SU-DHL-6 (cell line): ENCODE results near the gene MADD.

Source experiments
- H2AFZ ChIP-seq: fragments of 200-600 bp; sonication (generic); 2 replicates; pipeline ENCODE4 v1.6.1; 2014; ENCODE audit warnings: low read depth, mild to moderate bottlenecking, moderate library complexity, mixed read lengths, antibody characterized with exemption, low read length; ENCODE audit not compliant: severe bottlenecking
- H3F3A ChIP-seq: fragments of 200-600 bp; shearing (Covaris generic); 2 replicates; pipeline ENCODE4 v1.6.0; 2016; ENCODE audit warnings: antibody characterized with exemption, mild to moderate bottlenecking; ENCODE audit not compliant: insufficient read depth
- H3K27ac ChIP-seq: fragments of 200-600 bp; sonication (generic); 2 replicates; pipeline ENCODE4 v1.5.1; 2016; ENCODE audit warnings: low read depth, mild to moderate bottlenecking, low read length, moderate library complexity, mixed read lengths
- H3K27me3 ChIP-seq: fragments of 200-600 bp; sonication (generic), shearing (Covaris generic); 2 replicates; pipeline ENCODE4 v1.6.0; 2014; ENCODE audit warnings: mild to moderate bottlenecking, low read length
- H3K36me3 ChIP-seq: fragments of 200-600 bp; sonication (generic); 2 replicates; pipeline ENCODE4 v1.6.1; 2014; ENCODE audit warnings: mild to moderate bottlenecking, low read length, mixed read lengths
- H3K4me2 ChIP-seq: fragments of 300-600, 200-600 bp; shearing (Covaris generic), sonication (generic); 2 replicates; pipeline ENCODE4 v1.6.0; 2014; ENCODE audit warnings: low read length, low read depth, mild to moderate bottlenecking; ENCODE audit not compliant: poor library complexity, severe bottlenecking
- H3K4me3 ChIP-seq: fragments of 200-600 bp; sonication (generic); 2 replicates; pipeline ENCODE4 v1.5.1; 2014; ENCODE audit warnings: antibody characterized with exemption, low read length, mild to moderate bottlenecking, mixed read lengths; ENCODE audit not compliant: insufficient read depth, poor library complexity, severe bottlenecking
- H3K79me2 ChIP-seq: fragments of 200-600 bp; sonication (generic); 2 replicates; pipeline ENCODE4 v1.6.1; 2014; ENCODE audit warnings: mild to moderate bottlenecking, low read length, moderate library complexity; ENCODE audit not compliant: insufficient read depth
- H3K9ac ChIP-seq: fragments of 200-600 bp; sonication (generic); 2 replicates; pipeline ENCODE4 v1.7.0; 2014; ENCODE audit warnings: mild to moderate bottlenecking, low read length
- H3K9me2 ChIP-seq: fragments of 200-600 bp; sonication (generic); replicated peaks from 2 replicates; pipeline ENCODE4 v1.6.1; 2014; ENCODE audit warnings: low read length; ENCODE audit not compliant: insufficient read depth
- H3K9me3 ChIP-seq: fragments of 200-600 bp; sonication (generic); 2 replicates; pipeline ENCODE4 v1.6.1; 2014; ENCODE audit warnings: low read length, mixed read lengths; ENCODE audit not compliant: insufficient read depth
- H4K20me1 ChIP-seq: fragments of 200-600 bp; sonication (generic); 2 replicates; pipeline ENCODE4 v1.6.1; 2014; ENCODE audit warnings: low read depth, mild to moderate bottlenecking, antibody characterized with exemption, low read length, moderate library complexity, mixed read lengths
- CTCF ChIP-seq: fragments of 200-600 bp; sonication (generic); IDR thresholded peaks from one replicate; pipeline ENCODE4 v1.5.1; 2017; ENCODE audit warnings: antibody characterized with exemption, mild to moderate bottlenecking, low read length, moderate library complexity; ENCODE audit not compliant: insufficient read depth, poor library complexity, severe bottlenecking
- EZH2phosphoT487 ChIP-seq: fragments of 200-600 bp; sonication (generic), shearing (Covaris generic); conservative IDR thresholded peaks from 2 replicates; pipeline ENCODE4 v1.6.1; 2018; ENCODE audit warnings: mild to moderate bottlenecking, antibody characterized with exemption, low read length, moderate library complexity, mixed read lengths

Gene MADD

GRCh38 chr11:47327025-47327424, 57.1 kb downstream of the MADD start:
- H3K9me2 ChIP-seq = no peaks in the 10 kb centered on the region
- H3K27me3 ChIP-seq = no peaks in the 10 kb centered on the region
- no peak overlapping the region for H3K4me3 ChIP-seq
- H3F3A ChIP-seq = no peaks in the 10 kb centered on the region
- TF ChIP-seq CTCF (no peak), EZH2phosphoT487 (no peak)
- no peaks in the 10 kb centered on the region for H4K20me1 ChIP-seq
- H3K36me3 ChIP-seq = no peaks in the 10 kb centered on the region
- H3K9me3 ChIP-seq = no peaks in the 10 kb centered on the region
- H2AFZ ChIP-seq = no peak overlapping the region
- no peak overlapping the region for H3K27ac ChIP-seq
- no peak overlapping the region for H3K4me2 ChIP-seq
- no peaks in the 10 kb centered on the region for H3K79me2 ChIP-seq
- no peak overlapping the region for H3K9ac ChIP-seq

- no peaks in the 10 kb centered on the region for H3K27me3 ChIP-seq
- no peaks in the 10 kb centered on the region for H3K9me2 ChIP-seq
- no peak overlapping the region for H2AFZ ChIP-seq
- TF ChIP-seq CTCF (no peak), EZH2phosphoT487 (no peak)
- no peak overlapping the region for H3K27ac ChIP-seq
- H3K36me3 ChIP-seq = no peaks in the 10 kb centered on the region
- H3F3A ChIP-seq = no peaks in the 10 kb centered on the region
- H3K4me3 ChIP-seq = no peak overlapping the region
- no peak overlapping the region for H3K9ac ChIP-seq
- no peaks in the 10 kb centered on the region for H3K79me2 ChIP-seq
- no peak overlapping the region for H3K4me2 ChIP-seq
- no peaks in the 10 kb centered on the region for H3K9me3 ChIP-seq
- H4K20me1 ChIP-seq = no peaks in the 10 kb centered on the region
These were observed 58.0 kb downstream of the MADD start for GRCh38 chr11:47327949-47328348.

GRCh38 chr11:47328449-47329390, 58.8 kb downstream of the MADD start:
- Histone ChIP-seq H3K27ac (no peak overlapping the region), H4K20me1 (no peaks in the 10 kb centered on the region), H3K9me2 (no peaks in the 10 kb centered on the region), H2AFZ (no peak overlapping the region), H3K9me3 (no peaks in the 10 kb centered on the region), H3K36me3 (no peaks in the 10 kb centered on the region), H3K27me3 (no peaks in the 10 kb centered on the region), H3K4me3 (no peak overlapping the region), H3K9ac (no peak overlapping the region), H3K4me2 (no peak overlapping the region), H3K79me2 (no peaks in the 10 kb centered on the region), H3F3A (no peaks in the 10 kb centered on the region)
- TF ChIP-seq EZH2phosphoT487 = no peak

- TF ChIP-seq EZH2phosphoT487 = no peak
- no peak for TF ChIP-seq CTCF
These were observed 59.6 kb downstream of the MADD start for GRCh38 chr11:47329431-47329986.

More at GRCh38 chr11:47329431-47329986, 59.6 kb downstream of the MADD start:
- Histone ChIP-seq H3F3A (no peaks in the 10 kb centered on the region), H3K79me2 (no peaks in the 10 kb centered on the region), H3K9me2 (no peaks in the 10 kb centered on the region), H2AFZ (no peak overlapping the region), H3K9me3 (no peaks in the 10 kb centered on the region), H3K27ac (no peak overlapping the region), H3K9ac (no peak overlapping the region), H3K4me2 (no peak overlapping the region), H4K20me1 (no peaks in the 10 kb centered on the region), H3K27me3 (no peaks in the 10 kb centered on the region), H3K4me3 (no peak overlapping the region), H3K36me3 (no peaks in the 10 kb centered on the region)
